Measurements from ENCODE around the gene MYRF.

- no peak for TF ChIP-seq EZH2 (IDR thresholded peaks at IDR 0.05; ENCODE audit: borderline replicate concordance, insufficient read depth, low read depth, low read length, poor library complexity, severe bottlenecking)
- TF ChIP-seq, protein P1, sequence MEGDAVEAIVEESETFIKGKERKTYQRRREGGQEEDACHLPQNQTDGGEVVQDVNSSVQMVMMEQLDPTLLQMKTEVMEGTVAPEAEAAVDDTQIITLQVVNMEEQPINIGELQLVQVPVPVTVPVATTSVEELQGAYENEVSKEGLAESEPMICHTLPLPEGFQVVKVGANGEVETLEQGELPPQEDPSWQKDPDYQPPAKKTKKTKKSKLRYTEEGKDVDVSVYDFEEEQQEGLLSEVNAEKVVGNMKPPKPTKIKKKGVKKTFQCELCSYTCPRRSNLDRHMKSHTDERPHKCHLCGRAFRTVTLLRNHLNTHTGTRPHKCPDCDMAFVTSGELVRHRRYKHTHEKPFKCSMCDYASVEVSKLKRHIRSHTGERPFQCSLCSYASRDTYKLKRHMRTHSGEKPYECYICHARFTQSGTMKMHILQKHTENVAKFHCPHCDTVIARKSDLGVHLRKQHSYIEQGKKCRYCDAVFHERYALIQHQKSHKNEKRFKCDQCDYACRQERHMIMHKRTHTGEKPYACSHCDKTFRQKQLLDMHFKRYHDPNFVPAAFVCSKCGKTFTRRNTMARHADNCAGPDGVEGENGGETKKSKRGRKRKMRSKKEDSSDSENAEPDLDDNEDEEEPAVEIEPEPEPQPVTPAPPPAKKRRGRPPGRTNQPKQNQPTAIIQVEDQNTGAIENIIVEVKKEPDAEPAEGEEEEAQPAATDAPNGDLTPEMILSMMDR (IDR thresholded peaks at IDR 0.05), result no peak
Measured at GRCh38 chr11:61711498-61711897, 40.9 kb upstream of the MYRF start.

Data from B cell (primary cell).